ENCODE results near the gene CLPTM1L.

GRCh38 chr5:1270426-1270825 lies 74.5 kb downstream of the CLPTM1L start:
- TF ChIP-seq, protein P1, sequence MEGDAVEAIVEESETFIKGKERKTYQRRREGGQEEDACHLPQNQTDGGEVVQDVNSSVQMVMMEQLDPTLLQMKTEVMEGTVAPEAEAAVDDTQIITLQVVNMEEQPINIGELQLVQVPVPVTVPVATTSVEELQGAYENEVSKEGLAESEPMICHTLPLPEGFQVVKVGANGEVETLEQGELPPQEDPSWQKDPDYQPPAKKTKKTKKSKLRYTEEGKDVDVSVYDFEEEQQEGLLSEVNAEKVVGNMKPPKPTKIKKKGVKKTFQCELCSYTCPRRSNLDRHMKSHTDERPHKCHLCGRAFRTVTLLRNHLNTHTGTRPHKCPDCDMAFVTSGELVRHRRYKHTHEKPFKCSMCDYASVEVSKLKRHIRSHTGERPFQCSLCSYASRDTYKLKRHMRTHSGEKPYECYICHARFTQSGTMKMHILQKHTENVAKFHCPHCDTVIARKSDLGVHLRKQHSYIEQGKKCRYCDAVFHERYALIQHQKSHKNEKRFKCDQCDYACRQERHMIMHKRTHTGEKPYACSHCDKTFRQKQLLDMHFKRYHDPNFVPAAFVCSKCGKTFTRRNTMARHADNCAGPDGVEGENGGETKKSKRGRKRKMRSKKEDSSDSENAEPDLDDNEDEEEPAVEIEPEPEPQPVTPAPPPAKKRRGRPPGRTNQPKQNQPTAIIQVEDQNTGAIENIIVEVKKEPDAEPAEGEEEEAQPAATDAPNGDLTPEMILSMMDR (conservative IDR thresholded peaks at IDR 0.05; ENCODE audit: low read depth, low read length) = no peak
- TF ChIP-seq EZH2 (IDR thresholded peaks at IDR 0.05; ENCODE audit: borderline replicate concordance, low read depth, low read length, poor library complexity, severe bottlenecking) = no peak

Data from A673 (cell line).